Caki2 (cell line): ENCODE measurements around the gene FN1. TPM values are rescaled to one million over a fixed set of nuclear protein-coding genes. Genes with fewer than 3 reads are reported as not detected.

ENCODE experiments used
- DNase-seq: peaks from one replicate; pipeline ENCODE4 v3.0.0-alpha.2; 2015; ENCODE audit warnings: low read depth
- in situ Hi-C: cut with HindIII; loops from 2 replicates; pipeline ENCODE4 v1.10.0; 2016; ENCODE audit warnings: low sequenced_read_pairs, low pct_unique_long_range_greater_than_20kb, mixed read lengths
- total RNA-seq: library from RNA; depleted of rRNA; stranded (reverse); fragments of >200 nt; shearing (Covaris generic); gene quantifications from 2 replicates; pipeline ENCODE4 v1.2.3, GENCODE V29; 2014; ENCODE audit warnings: low replicate concordance

The FN1 gene
- total RNA-seq, 1 experiment from 2014 or later = 3,981 TPM

DNA sequence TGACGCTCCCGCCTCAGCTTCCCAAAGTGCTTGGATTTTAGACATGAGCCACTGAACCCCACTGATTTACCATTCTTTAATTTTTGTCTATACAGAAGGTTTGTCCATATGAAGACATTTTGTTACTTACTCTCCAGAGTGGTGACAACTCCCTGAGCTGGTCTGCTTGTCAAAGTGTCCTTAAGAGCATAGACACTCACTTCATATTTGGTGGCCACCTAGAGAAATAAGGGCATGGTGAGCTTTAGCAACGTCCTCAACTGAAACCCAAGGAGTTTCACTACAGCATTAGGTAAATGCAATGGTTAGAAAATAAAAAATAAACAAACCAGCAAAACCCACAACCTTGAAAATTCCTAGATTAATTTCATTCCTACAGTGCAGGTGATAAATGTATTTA, 57.8 kb downstream of the FN1 start:
- in situ Hi-C loops = no loop called here
- no peak for DNase-seq

DNA sequence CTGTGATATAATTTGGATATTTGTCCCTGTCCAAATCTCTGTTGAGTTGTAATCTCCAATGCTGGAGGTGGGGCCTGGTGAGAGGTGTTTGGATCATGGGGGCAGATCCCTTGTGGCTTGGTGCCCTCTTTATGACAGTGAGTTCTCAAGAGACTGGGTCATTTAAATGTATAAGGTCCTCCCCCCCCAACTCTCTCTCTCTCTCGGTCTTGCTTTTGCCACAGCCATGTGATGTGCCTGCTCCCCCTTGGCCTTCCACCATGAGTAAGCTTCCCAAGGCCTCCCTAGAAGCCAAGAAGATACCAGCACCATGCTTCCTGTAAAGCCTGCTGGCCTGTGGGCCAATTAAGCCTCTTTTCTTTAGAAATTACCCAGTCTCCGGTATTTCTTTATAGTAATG, 58.6 kb downstream of the FN1 start:
- in situ Hi-C loops = no loop called here
- DNase-seq = no peak

DNA sequence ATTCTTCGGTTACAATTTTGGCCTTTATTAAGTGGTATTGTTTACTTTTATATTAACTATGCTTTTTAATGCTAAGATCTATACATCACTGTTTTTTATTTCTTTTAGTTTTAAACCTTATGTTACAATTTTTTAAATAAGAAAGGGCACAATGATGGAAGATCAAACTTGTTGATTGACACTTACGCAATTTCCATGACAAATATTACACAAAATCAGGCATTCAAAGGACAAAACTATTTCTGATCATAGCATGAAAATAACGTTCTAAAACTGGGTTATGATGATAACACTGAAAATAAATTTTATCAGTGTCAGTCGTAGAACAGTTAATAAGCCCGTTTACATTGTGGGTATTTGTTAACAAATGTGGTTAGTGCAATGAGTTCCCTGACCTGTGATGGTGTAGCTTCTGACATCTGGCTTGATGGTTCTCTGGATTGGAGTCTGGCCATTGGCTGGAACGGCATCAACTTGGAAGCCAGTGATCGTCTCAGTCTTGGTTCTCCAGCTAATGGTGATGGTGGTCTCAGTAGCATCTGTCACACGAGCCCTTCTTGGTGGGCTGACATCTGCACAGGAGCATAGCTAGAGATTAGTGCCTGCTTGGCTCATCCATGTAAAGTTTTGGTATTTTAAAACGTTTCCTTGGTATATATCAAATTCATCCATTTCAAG, 59.6 kb downstream of the FN1 start:
- in situ Hi-C loops = no loop called here
- no peak for DNase-seq

DNA sequence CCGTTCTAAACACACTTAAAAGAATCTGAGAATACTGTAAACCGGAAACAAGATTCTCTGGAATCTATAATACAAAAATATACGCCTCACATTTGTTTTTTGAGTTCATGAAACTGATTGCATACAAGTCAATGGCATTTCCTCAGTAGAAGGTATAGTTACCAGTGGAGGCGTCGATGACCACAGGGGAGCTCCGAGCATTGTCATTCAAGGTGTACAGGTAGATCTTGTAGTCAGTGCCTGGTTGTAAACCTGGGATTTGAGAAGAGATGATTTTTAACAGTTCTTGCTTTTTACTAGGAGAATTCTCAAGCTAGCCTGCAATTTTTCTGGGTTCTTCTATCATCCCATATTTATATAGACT, 60.4 kb downstream of the FN1 start:
- in situ Hi-C loops = no loop called here

DNA sequence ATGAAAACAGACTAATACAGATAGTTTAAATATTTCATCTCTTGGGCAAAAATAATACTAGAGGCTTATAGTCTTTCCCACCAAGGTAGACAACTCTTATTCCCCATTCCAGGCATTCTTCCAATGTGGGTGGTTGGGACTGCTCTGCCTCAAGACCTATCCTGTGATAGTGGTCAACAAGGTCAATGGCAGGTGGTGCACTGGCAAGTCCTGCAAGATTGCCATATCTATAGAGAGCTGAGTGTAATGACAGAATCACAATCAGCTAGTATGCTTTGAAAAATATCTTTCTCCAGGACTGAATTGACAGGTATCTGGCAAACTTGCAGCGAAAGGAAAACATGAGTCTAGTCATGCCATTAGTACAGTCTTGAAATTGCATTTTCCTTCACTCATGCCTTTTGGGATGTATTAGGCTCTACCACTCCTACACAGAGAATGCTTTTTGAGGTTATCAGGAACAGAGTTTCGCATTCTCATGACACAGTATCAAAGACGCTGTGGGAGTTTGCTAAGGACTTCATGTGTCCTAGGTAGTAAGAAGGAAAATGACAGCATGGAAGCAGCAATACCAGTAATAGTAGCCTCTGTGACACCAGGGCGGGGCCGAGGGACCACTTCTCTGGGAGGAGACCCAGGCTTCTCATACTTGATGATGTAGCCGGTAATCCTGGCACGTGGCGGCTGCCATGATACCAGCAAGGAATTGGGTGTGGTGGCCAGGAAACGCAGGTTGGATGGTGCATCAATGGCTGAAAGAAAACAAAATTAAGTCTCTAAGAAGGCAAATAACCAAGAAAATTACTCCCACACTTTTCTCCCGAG, 61.0 kb downstream of the FN1 start:
- no peak for DNase-seq
- in situ Hi-C loops = no loop called here

More for the DNA sequence above, 60.4 kb downstream of the FN1 start:
- DNase-seq = no peak

DNA sequence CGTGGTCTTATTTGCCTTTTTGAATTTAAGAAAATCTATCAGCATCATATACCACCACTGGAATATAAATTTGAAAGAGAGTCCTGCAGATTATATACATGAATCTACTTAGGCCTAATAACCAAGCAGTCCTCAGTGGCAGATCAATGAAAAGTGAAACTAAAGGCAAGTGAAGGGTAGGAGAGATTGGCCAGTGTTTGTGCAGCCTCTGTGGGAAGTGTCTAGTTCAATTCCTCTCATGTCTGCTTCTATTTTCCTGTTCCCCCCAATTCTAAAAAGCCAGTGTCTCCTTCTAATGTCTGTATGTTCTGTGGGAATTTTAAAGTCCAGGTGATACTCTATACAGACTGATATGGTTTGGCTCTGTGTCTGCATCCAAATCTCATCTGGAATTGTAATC, 61.9 kb downstream of the FN1 start:
- DNase-seq = no peak
- in situ Hi-C loops = no loop called here

DNA sequence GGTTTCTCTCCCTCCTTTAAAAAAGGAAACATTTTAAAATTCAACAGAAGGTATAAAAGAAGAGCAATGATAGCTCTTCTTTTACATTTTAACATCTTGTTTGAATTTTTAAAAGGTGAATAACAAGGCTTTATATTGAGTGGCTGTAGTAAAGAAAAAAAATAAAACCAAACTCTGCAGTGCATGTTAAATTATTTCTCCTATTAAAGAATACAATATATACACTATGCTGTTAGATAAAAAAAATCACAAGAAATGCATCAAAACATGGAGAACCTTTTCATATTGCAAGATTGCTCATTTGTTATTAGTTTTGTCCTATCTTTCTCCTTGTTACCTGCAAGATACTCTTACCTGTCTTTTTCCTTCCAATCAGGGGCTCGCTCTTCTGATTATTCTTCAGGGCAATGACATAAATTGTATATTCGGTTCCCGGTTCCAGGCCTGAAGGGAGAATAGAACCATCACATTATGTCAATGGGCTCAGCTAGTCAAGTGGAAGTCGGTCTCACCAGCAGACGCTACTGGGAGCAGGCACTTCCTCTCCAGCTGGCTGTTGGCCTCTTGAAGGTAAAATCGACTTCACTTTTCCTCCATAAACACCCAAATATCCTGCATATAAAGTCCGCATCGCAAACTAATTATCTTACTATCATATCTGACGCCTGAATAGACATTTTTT, 62.8 kb downstream of the FN1 start:
- DNase-seq = no peak
- in situ Hi-C loops = no loop called here

DNA sequence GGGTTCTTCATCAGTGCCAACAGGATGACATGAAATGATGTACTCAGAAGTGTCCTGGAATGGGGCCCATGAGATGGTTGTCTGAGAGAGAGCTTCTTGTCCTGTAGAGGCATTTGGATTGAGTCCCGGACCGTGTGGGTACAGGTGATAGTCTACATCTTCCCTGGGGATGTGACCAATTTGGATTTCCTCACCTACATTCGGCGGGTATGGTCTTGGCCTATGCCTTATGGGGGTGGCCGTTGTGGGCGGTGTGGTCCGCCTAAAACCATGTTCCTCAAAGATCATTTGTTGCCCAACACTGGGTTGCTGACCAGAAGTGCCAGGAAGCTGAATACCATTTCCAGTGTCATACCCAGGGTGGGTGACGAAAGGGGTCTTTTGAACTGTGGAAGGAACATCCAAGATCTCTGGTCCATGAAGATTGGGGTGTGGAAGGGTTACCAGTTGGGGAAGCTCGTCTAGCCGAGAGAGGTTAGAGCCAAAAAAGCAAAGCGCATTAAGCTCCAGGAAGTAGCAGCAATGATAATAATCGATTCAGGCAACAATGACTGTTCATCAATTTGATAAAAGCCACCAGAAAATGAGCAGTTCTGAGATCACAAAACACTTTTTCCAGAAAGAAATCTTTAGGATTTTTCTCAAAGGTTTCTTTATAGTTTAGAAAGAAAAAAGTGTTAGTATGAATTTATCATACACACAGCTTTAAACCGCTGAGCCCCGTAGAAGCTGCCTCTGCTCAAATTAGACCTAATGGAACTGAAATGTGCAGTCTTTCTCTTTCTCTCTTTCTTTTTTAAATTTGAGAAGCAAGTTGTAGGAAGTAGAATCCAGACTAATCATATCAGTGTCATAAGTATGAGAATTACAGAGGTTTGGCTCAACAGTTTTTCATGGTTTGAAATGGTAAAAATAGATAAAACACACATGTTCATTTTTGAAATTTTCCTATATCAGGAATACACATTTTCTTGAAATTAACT, 63.7 kb downstream of the FN1 start:
- in situ Hi-C loops = no loop called here
- DNase-seq = peak; percentile 25

DNA sequence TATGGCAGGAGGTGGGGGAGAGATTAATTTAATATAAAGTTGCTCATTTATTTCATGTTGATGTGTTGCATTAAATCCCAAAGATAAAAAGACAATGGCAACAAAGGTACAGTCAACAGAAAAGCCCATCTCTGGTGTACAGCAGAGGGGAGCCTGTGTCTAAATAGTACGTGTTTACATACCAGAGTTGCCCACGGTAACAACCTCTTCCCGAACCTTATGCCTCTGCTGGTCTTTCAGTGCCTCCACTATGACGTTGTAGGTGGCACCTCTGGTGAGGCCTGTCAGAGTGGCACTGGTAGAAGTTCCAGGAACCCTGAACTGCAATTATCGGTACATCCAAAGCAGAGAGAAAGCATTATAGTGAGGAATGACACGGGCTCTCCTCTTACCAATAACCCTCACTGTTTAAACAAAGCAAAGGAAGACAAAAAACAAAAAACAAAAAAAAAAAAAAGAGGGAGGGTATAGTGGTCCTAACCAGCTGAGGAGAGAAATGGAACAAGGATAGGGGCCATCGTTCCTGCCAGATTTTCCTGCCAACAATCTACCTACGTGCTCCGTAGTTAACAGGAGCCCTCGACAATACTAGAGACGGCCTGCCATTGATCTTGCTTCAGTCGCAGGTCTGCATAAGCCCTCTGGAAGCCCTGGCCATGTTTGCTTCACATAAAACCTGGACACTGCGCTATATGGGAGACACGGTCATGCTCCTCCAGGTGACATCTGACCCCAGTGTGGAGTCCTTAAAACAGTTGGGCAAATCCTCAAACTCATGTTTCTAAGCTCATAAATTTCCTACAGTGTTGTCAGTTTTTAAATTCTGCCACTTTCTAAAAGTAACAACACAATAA, 65.5 kb downstream of the FN1 start:
- peak; percentile 22 for DNase-seq
- in situ Hi-C loops = no loop called here

DNA sequence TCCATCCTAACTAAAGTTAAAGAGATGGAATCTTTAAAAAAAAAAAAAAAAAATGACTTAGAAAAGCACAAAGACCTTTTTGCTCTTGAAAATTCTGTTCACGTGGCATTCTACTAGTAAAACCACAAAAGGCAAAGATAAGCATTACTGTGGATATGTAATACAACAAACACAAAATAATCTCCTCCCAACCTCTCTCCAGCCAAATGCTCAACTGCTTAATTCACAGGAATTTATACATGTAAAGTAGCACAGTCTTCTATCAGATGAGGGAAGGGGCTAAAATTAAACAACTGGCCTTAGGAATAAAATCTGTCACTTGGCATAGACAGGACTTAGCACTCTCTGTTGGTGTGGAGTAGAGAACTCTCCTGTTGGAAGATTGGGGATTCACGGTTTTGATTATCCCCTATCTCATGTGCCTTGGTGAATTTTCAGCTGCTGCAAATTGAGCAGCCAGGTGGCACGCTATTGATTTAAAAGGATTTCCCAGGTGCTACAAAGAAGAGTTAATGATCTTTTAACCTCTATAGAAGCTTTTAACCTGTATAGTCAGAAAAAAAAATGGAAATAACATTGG, 66.6 kb downstream of the FN1 start:
- DNase-seq = peak; percentile 25
- in situ Hi-C loops = no loop called here

DNA sequence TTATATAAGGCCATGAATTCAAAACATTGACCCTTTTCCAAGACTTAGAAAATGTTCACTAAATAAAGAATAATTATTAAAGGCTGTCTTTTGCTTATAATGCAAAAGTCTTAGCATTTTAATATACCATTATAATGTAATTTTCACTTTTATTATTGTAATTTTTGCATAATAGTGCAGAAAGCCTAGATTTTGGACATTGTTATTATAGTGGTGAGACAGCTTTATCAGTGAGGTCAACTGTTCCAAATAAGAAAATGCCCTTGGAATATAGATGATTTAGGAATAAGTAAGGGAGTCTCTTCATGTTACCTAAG, 67.4 kb downstream of the FN1 start:
- in situ Hi-C loops = no loop called here
- DNase-seq = no peak

DNA sequence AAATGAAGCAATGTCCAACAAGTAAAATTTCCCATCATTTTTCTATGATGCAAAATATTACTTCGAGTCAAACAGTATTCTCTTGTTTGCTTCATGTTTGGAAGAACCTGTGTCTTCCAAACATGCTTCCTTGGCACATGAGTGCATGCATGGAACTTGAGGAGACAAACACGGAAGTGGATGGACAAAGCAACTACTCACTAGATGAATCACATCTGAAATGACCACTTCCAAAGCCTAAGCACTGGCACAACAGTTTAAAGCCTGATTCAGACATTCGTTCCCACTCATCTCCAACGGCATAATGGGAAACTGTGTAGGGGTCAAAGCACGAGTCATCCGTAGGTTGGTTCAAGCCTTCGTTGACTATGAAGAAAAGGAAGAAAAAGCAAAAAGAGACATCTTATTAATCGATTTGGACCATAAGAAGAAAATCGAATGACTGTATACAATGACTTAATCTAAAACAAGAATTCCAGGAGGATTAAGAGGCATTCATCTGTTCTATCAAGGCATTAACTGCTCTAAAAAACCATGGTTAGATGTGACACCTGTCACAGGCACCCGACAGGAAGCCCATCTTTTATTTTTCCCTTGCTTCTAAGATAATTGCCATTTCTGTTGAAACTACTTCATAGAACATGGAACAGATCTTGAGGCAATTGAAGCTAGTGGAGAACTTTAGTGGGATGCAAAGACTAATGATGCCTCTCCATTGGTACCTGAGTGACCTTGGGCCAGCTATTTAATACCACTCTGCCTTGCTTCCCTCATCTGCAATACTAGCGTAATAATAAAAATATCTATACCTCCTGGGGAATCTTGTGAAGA, 68.0 kb downstream of the FN1 start:
- in situ Hi-C loops = no loop called here
- peak; percentile 43 for DNase-seq

DNA sequence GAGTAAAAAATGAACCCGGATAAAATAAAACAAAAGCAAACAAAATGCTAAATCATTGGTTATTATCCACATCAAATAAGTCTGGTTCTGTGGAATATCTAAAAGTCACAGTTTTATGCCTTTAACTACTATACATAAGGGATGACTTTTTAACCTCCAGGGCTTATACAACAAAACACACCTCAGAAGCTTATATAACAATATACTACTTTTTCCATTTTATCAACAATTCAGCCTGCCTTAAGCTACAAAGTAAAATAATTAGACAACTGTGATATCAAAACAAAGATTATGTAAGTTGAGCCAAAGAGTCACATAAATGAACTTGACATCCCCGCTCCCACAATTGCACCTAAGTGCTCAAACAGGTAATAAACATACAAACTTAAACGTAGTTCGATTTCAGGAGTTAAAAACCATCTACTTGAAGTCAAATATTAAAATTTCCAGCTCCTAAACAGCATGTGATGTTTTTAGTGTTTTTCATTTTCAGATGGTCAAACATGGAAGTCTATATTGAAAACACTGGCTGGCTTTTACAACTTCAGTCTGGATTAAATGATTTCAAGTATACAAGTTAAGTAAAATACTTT, 69.3 kb downstream of the FN1 start:
- no peak for DNase-seq
- in situ Hi-C loops = no loop called here

DNA sequence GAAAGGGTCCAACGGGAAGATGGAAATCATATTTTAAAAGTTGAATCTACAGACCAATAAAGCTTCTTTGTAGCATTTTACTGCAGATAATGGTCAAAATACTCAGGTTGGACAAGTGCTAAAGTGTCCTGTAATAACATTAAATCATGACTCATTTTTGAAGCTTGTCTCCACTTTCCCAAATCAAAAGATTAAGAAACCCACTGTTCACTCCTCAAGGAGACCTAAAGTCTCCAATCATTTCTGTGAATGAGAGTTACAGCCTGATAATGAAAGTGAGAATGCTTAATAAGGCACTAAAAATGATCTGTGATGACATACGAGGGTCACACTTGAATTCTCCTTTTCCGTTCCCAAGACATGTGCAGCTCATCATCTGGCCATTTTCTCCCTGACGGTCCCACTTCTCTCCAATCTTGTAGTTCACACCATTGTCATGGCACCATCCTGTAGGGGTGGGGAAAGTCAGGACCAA, 70.6 kb downstream of the FN1 start:
- in situ Hi-C loops = no loop called here
- no peak for DNase-seq

DNA sequence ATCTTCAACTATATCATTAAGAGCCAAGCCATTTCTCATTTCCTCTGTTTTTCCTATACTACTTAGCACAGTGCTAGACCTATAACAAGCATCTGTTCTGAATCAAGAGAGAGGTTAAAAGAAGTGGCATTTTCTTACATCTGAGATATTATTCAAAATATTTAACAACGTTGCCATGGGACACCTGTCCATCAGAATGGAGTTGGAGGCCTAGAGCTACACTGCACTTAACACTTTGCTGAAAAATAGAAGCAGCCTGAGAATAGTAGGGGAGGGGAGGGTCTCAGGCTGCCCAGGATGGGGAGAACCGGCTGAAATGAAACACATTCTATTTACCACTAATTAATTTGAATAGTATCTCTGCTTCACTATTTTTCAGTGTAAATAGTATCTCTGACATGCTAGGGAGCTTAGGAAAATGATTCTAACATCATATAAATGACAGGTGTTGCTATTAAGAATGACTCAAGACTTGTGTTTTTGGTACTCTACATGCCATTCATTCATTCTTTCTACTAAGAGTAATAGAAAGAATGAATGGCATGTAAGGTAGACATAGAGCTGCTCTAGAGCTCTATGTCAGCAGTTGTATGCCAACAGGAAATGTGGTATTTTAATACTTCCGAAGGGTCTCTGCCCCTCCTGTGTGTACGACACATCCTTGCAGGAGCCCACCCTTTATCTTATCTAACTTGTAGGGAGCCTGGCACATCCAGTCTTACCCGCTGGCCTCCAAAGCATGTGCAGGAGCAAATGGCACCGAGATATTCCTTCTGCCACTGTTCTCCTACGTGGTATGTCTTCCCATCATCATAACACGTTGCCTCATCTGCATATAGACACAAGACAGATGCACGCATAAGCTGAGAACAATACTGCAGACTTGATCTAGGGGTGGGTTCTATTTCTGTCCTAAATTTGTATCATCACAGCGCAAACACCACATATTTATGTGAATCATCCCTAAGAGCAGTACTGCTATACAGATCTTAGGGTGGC, 71.4 kb downstream of the FN1 start:
- in situ Hi-C loops = no loop called here
- no peak for DNase-seq
